ENCODE results near the gene DENND2C.

DNA sequence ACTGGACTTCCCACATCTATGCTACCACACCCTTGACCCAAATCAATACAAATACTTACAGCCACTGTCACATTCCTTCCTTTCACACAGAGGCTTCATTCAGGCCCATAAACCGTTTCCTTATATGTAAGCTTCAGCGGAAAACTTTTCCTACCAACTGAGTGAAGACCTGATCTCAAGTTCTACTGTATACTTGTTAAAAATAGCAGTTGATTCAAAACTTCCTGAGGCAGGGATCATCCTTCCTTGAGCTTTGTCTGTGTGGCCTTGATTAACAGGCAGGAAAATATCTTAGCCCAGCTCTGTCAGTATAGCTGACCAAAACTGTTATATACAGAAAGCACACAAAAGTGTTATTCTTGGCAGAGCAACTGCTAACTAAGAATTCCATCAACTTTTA, 42.7 kb downstream of the DENND2C start:
- no peak for TF ChIP-seq CTCF (IDR thresholded peaks at IDR 0.05 in 2 of 3, conservative IDR thresholded peaks at IDR 0.05 in 1 of 3; ENCODE audit: borderline replicate concordance in 1 of 3, insufficient read depth in 1 of 3, low read depth in 2 of 3, low read length in 2 of 3)
- no peak for TF ChIP-seq EZH2 (IDR thresholded peaks at IDR 0.05)
- no peak for TF ChIP-seq SRF (IDR thresholded peaks at IDR 0.05; ENCODE audit: low read depth)
- TF ChIP-seq, protein P1, sequence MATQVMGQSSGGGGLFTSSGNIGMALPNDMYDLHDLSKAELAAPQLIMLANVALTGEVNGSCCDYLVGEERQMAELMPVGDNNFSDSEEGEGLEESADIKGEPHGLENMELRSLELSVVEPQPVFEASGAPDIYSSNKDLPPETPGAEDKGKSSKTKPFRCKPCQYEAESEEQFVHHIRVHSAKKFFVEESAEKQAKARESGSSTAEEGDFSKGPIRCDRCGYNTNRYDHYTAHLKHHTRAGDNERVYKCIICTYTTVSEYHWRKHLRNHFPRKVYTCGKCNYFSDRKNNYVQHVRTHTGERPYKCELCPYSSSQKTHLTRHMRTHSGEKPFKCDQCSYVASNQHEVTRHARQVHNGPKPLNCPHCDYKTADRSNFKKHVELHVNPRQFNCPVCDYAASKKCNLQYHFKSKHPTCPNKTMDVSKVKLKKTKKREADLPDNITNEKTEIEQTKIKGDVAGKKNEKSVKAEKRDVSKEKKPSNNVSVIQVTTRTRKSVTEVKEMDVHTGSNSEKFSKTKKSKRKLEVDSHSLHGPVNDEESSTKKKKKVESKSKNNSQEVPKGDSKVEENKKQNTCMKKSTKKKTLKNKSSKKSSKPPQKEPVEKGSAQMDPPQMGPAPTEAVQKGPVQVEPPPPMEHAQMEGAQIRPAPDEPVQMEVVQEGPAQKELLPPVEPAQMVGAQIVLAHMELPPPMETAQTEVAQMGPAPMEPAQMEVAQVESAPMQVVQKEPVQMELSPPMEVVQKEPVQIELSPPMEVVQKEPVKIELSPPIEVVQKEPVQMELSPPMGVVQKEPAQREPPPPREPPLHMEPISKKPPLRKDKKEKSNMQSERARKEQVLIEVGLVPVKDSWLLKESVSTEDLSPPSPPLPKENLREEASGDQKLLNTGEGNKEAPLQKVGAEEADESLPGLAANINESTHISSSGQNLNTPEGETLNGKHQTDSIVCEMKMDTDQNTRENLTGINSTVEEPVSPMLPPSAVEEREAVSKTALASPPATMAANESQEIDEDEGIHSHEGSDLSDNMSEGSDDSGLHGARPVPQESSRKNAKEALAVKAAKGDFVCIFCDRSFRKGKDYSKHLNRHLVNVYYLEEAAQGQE (IDR thresholded peaks at IDR 0.05; ENCODE audit: low read depth): no peak
- TF ChIP-seq YY1 (IDR thresholded peaks at IDR 0.05; ENCODE audit: extremely low read depth, insufficient replicate concordance, low read depth, low read length): no peak
